HG03439 (cell line): ENCODE data around the gene ANKRD65.
"Not testable (repeated sequence)": the region's sequence is repeated elsewhere in the genome, so short reads cannot be mapped to it uniquely, and the experiment has no call there.

Source experiments
- ATAC-seq: cut with Tn5 transposase; IDR thresholded peaks from one replicate; pipeline ENCODE4 v1.9.1; 2021; ENCODE audit warnings: mild to moderate bottlenecking, moderate library complexity; ENCODE audit not compliant: unreplicated experiment

Gene ANKRD65

DNA sequence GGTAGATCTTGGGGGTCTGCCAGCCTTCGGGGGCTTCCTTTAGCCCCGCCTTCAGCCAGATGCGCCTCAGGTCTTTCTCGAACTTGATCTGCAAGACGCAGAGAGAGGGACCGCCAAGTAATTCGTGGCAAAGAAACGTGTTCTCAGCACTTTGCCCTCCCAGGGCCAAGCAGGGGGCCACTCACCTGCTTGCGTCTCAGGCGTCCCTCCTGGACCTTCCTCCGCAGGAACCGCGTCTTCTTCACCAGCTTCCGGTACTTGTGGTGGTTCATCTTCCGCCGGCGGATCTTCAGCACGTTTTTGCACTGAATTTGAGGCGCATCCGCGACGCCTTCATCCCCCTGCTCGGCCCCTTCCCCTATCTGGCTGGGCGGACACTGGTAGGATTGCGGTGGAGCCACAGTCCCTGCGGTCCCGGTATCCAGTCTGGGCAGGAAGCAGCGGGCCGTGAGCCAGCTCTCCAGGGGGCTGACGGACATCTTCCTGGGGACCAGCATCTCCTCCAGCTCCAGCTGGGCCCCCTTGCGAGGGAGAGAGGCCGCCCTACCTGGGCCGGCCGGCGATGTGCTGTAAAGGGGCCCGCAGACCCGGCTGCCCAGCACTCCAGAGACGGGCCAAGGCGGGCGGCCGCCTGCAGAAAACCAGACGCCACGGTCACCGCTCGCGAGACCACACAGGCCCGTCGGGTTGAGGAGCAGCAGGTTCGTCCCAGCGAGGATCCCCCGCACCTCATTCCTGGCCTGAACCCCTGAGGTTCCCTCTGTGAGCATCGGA, 47.1 kb downstream of the ANKRD65 start:
- no peak for ATAC-seq

DNA sequence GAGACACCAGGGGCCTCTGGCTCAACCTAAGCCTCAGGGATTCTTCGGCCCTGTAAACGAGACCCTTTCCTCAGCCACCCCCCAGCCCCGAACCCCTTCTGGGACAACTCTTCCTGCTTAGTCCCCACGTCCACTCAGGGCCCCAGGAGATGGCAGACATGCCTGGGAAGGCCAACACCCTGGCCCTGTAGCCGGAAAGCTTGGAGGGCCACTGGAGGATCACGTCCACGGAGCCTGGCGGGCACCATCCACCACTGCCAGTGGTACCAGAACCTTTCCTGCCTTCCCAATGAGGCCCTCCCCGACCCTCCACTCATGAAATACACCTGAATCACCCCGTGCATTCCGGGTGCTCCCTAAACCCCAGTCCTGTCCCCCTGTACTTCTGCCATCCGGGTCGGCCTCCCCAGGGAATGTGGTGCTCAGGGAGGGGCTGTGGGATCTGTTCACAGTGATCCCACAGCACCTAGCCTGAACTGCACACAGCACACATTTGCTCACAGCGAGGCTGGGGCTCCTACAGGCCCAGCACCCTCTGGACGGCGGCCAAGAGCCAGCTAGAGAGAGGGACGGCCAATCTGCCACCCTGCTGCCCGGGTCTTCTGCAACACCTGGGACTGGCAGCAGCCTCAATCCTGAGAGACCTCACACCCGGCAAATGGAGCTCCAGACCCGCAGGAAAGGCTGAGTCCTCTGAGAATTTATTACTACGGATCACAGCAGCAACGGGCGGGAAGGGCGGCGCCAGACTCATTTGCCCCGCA, 47.8 kb downstream of the ANKRD65 start:
- no peak for ATAC-seq

DNA sequence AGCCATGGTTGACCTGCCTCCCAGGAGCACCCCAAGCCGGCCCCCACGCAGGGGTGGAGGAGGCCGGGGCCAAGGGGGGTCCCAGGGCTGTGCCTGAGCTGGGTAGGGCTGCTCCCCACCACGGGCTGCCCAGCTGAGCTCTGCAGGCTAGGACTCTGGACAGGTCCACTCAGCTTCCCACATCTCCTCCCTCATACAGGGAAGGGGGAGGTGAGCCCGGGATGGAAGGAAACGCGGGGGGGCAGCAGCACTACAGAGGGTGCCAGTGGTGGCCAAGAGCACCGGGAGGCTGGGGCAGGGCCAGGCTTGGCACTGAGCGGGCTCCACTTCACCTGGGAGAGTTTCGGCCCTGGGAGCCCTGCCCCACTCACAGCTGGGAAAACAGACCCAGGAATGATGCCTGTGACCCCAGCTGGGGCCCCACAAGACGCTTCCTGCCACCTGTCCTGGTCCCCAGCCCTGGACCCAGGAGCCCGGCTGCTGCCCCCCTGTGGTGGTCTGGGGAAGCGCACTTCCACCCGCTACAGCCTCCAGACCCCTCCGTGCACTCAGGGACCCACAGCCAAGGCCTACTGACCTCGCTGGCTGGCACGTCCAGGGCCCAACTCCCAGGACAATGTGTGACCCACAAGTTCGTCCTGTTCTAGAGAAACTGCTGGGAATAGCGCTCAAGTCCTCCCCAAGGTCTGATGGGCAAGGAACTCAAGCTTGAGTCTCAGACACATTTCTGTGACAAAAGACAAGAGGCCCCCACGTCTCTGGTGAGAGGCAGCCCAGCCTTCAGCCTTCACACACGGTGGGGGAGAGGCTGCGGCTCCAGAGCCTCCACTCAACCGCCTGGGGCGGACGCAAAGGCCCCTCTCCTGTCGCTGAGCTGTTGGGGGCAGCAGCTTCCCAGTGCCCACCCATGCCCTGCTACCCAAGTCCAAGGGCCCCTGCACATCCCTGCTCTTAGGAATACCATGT, 49.0 kb downstream of the ANKRD65 start:
- no peak for ATAC-seq

DNA sequence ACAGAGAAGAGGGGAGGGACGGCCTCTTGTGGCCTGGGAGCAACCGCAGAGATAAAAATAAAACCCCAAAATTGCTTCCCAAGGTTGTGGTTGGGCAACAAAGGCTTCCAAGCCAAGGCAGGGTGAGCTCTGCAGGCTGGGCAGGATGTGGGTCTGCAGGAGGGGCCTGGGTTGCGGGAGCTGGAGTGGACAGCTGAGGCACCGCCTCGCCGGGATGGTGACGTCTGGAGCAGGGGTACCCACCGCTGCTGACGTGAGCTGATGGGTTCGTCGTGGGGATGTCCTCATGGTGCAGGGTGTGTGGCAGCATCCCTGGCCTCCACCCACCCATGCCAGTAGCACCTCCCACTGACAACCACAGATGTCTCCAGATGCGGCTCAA, 49.7 kb downstream of the ANKRD65 start:
- no peak for ATAC-seq

DNA sequence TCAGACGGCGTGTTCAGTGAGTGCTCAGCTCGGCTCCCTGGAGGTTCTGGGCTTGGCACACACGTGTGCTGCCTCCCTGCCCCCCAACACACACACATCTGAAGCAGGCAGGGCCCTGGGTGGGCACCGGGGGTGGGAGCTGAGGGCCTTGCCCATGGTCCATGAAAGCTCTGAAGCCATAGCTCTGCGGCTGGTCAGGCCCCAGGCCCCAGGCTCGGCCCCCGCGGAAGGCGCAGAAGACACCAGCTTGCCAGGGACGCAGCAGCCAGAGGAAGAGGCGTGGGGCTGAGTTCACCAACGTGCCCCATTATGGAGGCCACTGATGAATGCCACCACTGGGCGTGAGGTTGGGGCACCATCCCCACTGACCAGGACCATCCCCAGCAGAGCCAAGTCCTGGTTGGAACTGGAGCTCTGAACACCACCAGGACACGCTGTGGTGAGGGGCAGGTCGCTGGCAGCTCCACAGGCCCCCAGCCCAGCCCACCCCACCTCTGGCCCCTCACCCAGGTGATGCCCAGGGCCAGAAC, 50.2 kb downstream of the ANKRD65 start:
- ATAC-seq: no peak

DNA sequence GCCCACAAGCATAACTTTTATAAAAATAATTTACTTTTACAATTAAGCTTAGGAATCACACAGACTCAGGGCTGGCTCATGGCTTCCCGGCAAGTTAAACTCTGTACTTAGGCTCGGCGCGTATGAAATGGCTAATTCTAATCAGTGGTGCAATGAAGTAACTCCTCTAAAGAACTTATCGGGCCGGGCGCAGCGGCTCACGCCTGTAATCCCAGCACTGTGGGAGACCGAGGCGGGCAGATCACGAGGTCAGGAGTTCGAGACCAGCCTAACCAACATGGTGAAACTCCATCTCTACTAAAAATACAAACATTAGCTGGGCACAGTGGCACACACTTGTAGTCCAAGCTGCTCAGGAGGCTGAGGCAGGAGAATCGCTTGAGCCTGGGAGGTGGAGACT, 51.0 kb downstream of the ANKRD65 start:
- ATAC-seq: not testable (repeated sequence)
